ENCODE measurements around the gene PYGO2.

Gene PYGO2

DNA sequence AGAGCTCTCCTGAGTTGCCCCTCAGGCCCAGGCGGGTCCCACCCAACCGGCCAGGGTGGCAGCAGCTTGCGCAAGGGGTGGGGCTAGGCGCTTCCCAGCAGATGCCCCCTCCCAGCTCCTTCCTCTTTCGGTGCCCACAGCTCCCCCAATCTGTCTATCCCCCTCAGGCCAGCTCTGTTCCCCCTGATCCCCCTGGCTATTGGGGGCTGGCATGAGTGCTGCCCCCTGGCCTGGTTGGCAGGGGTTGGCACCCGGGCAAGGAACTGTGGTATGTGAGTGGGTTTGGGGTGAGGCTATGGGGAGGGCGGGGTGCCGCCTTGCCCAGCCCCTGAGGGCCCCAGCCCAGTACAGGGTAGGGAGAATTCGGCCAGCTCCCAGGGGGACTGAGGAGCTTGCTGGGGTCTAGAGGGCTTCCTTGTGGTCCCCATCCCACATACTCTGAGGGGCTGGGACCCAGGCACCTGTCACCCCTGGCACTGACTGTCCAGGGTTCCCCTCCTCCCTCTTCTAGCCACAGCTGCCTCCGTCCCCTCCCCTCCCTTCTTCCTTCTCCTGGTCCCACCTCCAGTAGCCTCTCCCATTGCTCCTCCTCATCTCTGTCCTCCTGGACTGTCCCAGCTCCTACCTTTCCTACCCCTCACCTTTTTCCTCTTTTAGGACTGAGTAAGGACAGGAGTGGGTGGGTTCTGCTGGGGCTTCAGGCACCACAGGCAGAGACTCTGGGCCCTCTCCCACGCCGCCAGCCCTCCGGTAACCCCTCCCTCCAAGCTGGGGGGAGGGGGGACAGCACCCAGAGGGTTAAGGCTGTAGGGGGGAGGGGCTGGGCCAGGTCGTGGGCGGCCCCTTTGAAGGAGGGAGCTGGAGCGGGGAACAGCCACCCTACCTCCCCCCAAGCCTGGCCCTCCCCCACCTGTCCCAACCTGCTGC is 46.7 kb upstream of the PYGO2 start:
- TF ChIP-seq, protein P1, sequence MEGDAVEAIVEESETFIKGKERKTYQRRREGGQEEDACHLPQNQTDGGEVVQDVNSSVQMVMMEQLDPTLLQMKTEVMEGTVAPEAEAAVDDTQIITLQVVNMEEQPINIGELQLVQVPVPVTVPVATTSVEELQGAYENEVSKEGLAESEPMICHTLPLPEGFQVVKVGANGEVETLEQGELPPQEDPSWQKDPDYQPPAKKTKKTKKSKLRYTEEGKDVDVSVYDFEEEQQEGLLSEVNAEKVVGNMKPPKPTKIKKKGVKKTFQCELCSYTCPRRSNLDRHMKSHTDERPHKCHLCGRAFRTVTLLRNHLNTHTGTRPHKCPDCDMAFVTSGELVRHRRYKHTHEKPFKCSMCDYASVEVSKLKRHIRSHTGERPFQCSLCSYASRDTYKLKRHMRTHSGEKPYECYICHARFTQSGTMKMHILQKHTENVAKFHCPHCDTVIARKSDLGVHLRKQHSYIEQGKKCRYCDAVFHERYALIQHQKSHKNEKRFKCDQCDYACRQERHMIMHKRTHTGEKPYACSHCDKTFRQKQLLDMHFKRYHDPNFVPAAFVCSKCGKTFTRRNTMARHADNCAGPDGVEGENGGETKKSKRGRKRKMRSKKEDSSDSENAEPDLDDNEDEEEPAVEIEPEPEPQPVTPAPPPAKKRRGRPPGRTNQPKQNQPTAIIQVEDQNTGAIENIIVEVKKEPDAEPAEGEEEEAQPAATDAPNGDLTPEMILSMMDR (IDR thresholded peaks at IDR 0.05; ENCODE audit: low read depth, low read length): 0 out of 2 replicates have a peak, but pooled peaks have one; percentile 0
- peaks cover 17% of the 10 kb centered on the region for H3K36me3 ChIP-seq
- peak; percentile 93 for DNase-seq
- peak overlapping the region; percentile 41 for H3K4me3 ChIP-seq (ENCODE audit: low read depth, low read length)
- H3K27me3 ChIP-seq (ENCODE audit: insufficient read depth, low read depth, severe bottlenecking): no peaks in the 10 kb centered on the region
- peak overlapping the region; percentile 86 for H3K27ac ChIP-seq
- no peaks in the 10 kb centered on the region for H3K9me3 ChIP-seq (ENCODE audit: severe bottlenecking)

DNA sequence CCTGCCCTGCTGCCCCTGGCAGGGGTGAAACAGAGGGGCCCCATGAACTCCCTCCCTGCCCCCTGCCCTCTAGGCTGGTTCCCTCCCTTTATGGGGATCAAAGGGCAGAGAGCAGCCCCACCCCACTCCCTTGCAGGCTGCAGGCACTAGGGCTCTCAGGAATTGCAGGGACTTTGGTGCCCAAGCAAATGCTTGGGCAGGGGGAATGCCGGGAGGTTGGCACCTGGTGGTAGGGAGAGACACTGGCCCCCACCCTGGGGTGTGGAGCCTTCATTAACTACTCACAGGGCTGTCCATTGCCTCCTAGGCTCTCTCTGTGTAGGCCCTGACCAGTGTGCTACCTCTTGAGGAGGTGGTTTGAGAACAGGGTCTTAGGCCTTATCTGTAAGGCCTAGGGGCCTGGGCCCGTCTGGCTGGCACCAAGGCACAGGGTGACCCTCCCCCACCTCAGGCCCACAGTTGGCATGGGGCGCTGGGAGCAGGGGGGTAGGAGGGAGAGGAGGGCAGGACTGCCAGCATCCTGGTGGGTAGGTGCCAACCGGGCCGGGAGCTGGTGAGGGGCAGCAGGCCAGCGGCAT is 45.8 kb upstream of the PYGO2 start:
- Histone ChIP-seq H3K27ac (peak overlapping the region; percentile 86), H3K9me3 (ENCODE audit: severe bottlenecking) (no peaks in the 10 kb centered on the region), H3K27me3 (ENCODE audit: insufficient read depth, low read depth, severe bottlenecking) (no peaks in the 10 kb centered on the region), H3K4me3 (ENCODE audit: low read depth, low read length) (no peak overlapping the region), H3K36me3 (peaks cover 17% of the 10 kb centered on the region)
- DNase-seq: peak; percentile 32
- TF ChIP-seq, protein P1 (IDR thresholded peaks at IDR 0.05; ENCODE audit: low read depth, low read length): no peak

DNA sequence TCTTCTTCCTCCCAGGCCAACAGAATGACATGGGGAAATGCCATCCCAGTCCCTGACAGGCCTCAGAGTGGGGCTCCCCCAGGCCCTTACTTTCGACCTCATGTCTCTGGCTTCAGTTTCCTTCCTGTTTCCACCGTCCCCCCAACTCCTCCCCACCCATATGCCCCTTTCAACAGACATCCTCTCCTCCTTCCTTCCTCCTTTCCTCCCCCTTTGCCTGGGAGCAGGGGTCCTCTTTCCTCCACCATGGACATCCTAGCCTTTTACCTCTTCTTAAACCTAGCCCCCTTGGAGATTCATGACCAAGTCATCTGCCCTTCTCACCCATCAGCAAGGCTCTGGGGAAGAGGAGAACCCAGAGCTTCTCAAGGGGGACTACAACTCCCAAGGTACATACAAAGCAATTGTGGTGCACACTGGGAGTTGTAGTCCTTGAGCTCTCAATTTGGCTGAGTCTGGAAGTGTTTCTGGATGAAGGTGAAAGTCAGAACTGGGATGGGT is 45.1 kb upstream of the PYGO2 start:
- Histone ChIP-seq H3K36me3 (peaks cover 17% of the 10 kb centered on the region), H3K27ac (no peak overlapping the region), H3K9me3 (ENCODE audit: severe bottlenecking) (no peaks in the 10 kb centered on the region), H3K27me3 (ENCODE audit: insufficient read depth, low read depth, severe bottlenecking) (no peaks in the 10 kb centered on the region), H3K4me3 (ENCODE audit: low read depth, low read length) (no peak overlapping the region)
- peak; percentile 51 for DNase-seq
- TF ChIP-seq, protein P1 (IDR thresholded peaks at IDR 0.05; ENCODE audit: low read depth, low read length): no peak

DNA sequence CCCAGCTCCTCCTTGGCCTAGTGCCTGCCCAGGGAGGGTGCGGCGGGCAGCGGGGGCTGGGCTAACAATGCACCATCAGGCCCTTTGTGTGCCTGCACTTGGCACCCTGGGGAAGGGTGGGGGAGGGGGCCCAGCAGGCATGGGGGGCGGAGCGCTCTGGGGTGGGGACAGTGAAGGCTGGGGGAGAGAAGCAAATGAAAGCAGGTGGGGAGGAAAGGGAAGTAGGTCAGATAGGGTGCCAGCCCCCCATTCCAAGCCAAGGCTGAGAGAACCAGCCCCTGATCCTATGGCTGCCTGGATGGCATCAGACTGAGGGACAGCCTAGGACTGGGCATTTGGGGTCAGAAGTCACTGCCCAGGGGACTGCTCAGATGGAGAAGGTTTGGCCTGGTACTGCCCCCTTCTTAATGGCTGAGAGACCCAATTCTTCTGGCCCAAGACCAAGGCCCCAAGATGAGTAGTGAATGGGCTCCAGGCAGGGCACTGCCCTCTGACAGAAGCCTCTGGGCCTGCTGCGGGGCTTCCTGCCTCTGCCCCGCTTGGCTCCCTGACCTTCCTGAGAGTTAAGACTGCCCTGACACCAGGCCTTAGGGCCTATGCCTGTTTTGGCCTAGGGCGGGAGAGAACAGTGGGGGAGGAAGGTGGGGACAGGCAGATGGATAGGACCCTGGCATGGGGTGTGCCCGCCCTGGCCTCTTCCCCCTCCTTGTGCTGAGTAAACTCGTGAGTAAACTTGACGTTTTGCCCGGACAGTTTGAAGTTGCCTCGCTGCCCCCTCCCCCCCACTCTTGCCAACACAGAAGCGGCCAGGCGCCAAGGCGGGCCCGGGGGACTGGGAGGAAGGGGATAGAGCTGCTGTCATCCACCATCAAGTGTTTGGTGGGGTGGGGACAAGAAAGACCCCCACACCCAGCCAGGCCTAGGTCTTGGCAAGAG is 43.8 kb upstream of the PYGO2 start:
- peak overlapping the region; percentile 75 for H3K27ac ChIP-seq
- H3K4me3 ChIP-seq (ENCODE audit: low read depth, low read length): no peak overlapping the region

More for the DNA sequence above, 43.8 kb upstream of the PYGO2 start:
- Histone ChIP-seq H3K36me3 (peaks cover 17% of the 10 kb centered on the region), H3K9me3 (ENCODE audit: severe bottlenecking) (no peaks in the 10 kb centered on the region), H3K27me3 (ENCODE audit: insufficient read depth, low read depth, severe bottlenecking) (no peaks in the 10 kb centered on the region)
- TF ChIP-seq, protein P1 (IDR thresholded peaks at IDR 0.05; ENCODE audit: low read depth, low read length): no peak
- no peak for DNase-seq

All from WERI-Rb-1 (cell line).